Measurements from ENCODE around the gene CPHXL. TPM values are rescaled to one million over a fixed set of nuclear protein-coding genes. Genes with fewer than 3 reads are reported as not detected.

The CPHXL gene
- polyA plus RNA-seq, 1 of the 3 experiments (the other 2 are of a cell fraction) = not detected

DNA sequence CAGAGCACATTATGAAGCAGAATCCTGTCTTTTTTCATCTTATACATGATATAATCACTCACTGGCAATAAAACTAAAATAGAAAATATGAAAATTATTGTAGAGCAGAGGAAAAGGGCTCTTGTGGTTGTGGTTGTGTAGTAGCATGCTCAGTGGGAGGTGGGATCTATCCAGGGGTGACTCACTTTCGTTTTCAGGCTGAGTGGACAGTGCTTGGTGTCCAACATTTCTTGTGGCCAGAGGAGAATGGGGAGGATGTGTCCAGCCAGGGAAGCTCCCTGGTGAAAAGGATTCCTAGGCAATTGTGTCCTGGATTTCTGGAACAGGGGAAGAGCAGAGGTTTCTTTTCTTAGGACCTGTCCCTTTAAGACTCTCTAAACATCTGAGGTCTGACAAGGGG is 31.9 kb upstream of the CPHXL start:
- Histone ChIP-seq H3K27ac (ENCODE audit: low read depth in 2 of 2, low read length in 1 of 2) (no peak overlapping the region), H4K20me1 (ENCODE audit: insufficient read depth) (no peaks in the 10 kb centered on the region), H3K4me2 (no peak overlapping the region), H3F3A (replicated peaks; ENCODE audit: insufficient read depth) (no peaks in the 10 kb centered on the region), H3K79me2 (ENCODE audit: insufficient read depth) (no peaks in the 10 kb centered on the region), H3K9me3 (no peaks in the 10 kb centered on the region), H2AFZ (ENCODE audit: low read depth) (no peak overlapping the region), H3K36me3 (replicated peaks in 1 of 2; ENCODE audit: control insufficient read depth in 1 of 2, insufficient read depth in 2 of 2, low read length in 1 of 2) (no peaks in the 10 kb centered on the region), H3K9me2 (no peaks in the 10 kb centered on the region), H3K27me3 (ENCODE audit: insufficient read depth) (no peaks in the 10 kb centered on the region), H3K4me1 (ENCODE audit: control insufficient read depth in 1 of 2, insufficient read depth in 2 of 2, low read depth in 1 of 2, low read length in 1 of 2) (no peaks in the 10 kb centered on the region), H3K4me3 (ENCODE audit: low read depth in 2 of 2, low read length in 1 of 2) (no peak overlapping the region), H3K9ac (no peak overlapping the region)
- no peak for DNase-seq
- 15% methylated on average over 1 of the region's 1 CpG for WGBS (ENCODE audit: low lambda C conversion rate)
- ChIA-PET CTCF (no interaction called here), POLR2A (no interaction called here)
- TF ChIP-seq, protein P1, sequence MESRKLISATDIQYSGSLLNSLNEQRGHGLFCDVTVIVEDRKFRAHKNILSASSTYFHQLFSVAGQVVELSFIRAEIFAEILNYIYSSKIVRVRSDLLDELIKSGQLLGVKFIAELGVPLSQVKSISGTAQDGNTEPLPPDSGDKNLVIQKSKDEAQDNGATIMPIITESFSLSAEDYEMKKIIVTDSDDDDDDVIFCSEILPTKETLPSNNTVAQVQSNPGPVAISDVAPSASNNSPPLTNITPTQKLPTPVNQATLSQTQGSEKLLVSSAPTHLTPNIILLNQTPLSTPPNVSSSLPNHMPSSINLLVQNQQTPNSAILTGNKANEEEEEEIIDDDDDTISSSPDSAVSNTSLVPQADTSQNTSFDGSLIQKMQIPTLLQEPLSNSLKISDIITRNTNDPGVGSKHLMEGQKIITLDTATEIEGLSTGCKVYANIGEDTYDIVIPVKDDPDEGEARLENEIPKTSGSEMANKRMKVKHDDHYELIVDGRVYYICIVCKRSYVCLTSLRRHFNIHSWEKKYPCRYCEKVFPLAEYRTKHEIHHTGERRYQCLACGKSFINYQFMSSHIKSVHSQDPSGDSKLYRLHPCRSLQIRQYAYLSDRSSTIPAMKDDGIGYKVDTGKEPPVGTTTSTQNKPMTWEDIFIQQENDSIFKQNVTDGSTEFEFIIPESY (IDR thresholded peaks at IDR 0.05; ENCODE audit: borderline replicate concordance, low read depth) = no peak

DNA sequence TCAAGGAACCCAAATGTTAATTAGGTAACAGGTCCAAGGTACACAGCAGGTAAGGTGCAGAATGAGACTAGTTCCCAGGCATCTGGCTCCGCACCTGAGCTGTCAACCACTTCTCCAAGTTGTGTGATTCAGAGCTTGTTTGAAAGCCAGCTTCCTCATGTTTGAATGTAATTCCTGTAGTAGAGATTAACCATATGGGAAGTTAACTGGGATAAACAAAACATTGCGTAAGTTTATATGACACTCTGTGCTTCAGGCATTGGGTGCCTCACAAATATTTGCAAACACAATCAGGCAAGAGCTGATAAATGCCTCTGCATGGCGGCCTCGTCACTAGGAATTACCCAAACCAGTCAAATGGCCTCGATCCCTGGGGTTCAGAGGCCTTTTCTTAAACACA is 27.9 kb upstream of the CPHXL start:
- ChIA-PET POLR2A (no interaction called here), CTCF (no interaction called here)
- no peaks in the 10 kb centered on the region for H3K9me2 ChIP-seq
- H3K4me1 ChIP-seq (ENCODE audit: control insufficient read depth in 1 of 2, insufficient read depth in 2 of 2, low read depth in 1 of 2, low read length in 1 of 2) = no peaks in the 10 kb centered on the region
- H3K27me3 ChIP-seq (ENCODE audit: insufficient read depth) = no peaks in the 10 kb centered on the region
- no peaks in the 10 kb centered on the region for H3F3A ChIP-seq (replicated peaks; ENCODE audit: insufficient read depth)
- H4K20me1 ChIP-seq (ENCODE audit: insufficient read depth) = no peaks in the 10 kb centered on the region
- H3K36me3 ChIP-seq (replicated peaks in 1 of 2; ENCODE audit: control insufficient read depth in 1 of 2, insufficient read depth in 2 of 2, low read length in 1 of 2) = no peaks in the 10 kb centered on the region
- 29% methylated on average over 5 of the region's 5 CpGs for WGBS (ENCODE audit: low lambda C conversion rate)
- H3K4me3 ChIP-seq (ENCODE audit: low read depth in 2 of 2, low read length in 1 of 2) = no peak overlapping the region
- H3K27ac ChIP-seq (ENCODE audit: low read depth in 2 of 2, low read length in 1 of 2) = no peak overlapping the region
- TF ChIP-seq MXI1 (IDR thresholded peaks at IDR 0.05; ENCODE audit: low read depth, low read length) (no peak), TCF12 (IDR thresholded peaks at IDR 0.05) (no peak), TEAD4 (IDR thresholded peaks at IDR 0.05; ENCODE audit: borderline replicate concordance, insufficient read depth) (no peak)
- no peak overlapping the region for H3K9ac ChIP-seq
- no peak overlapping the region for H3K4me2 ChIP-seq
- no peaks in the 10 kb centered on the region for H3K79me2 ChIP-seq (ENCODE audit: insufficient read depth)
- DNase-seq = no peak
- no peak overlapping the region for H2AFZ ChIP-seq (ENCODE audit: low read depth)
- H3K9me3 ChIP-seq = no peaks in the 10 kb centered on the region

DNA sequence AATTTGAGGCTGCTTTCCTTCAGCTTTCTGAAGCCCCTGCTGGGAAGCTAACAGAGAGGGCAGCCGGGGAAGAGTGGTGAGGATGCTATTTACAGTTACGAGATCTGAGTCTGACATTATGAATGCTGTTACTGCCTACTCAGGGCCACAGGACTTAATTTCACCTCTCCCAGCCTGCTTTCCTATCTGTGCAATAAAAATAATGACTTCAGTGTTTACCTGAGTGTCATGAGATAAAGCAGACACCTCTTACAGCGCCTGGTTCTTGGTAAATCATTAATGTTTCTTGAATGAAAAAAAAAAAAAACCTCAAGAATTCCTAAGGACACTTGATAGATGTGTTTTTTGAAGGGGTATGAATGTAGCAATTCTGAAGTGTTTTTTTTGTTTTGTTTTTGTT is 24.2 kb upstream of the CPHXL start:
- no peak for DNase-seq
- no peak overlapping the region for H3K4me3 ChIP-seq (ENCODE audit: low read depth in 2 of 2, low read length in 1 of 2)
- ChIA-PET CTCF (interaction anchor here (2.5 kb wide), 1 partner anchor 13 kb away, joined by 7 read pairs; no protein-coding TSS in a partner anchor), POLR2A (interaction anchor here (0.6 kb wide), 1 partner anchor 186 kb away, joined by 3 read pairs; no protein-coding TSS in a partner anchor)
- H3K9me3 ChIP-seq = no peaks in the 10 kb centered on the region
- no peaks in the 10 kb centered on the region for H3K4me1 ChIP-seq (ENCODE audit: control insufficient read depth in 1 of 2, insufficient read depth in 2 of 2, low read depth in 1 of 2, low read length in 1 of 2)
- no peaks in the 10 kb centered on the region for H4K20me1 ChIP-seq (ENCODE audit: insufficient read depth)
- no peaks in the 10 kb centered on the region for H3F3A ChIP-seq (replicated peaks; ENCODE audit: insufficient read depth)
- H3K4me2 ChIP-seq = no peak overlapping the region
- no peak for TF ChIP-seq ELF1 (IDR thresholded peaks at IDR 0.05)
- no peak for TF ChIP-seq CHD2 (IDR thresholded peaks at IDR 0.05; ENCODE audit: low read length, partially characterized antibody)
- no peaks in the 10 kb centered on the region for H3K79me2 ChIP-seq (ENCODE audit: insufficient read depth)
- 21% methylated on average over 3 of the region's 3 CpGs for WGBS (ENCODE audit: low lambda C conversion rate)
- H3K27me3 ChIP-seq (ENCODE audit: insufficient read depth) = no peaks in the 10 kb centered on the region
- no peaks in the 10 kb centered on the region for H3K36me3 ChIP-seq (replicated peaks in 1 of 2; ENCODE audit: control insufficient read depth in 1 of 2, insufficient read depth in 2 of 2, low read length in 1 of 2)
- no peak overlapping the region for H2AFZ ChIP-seq (ENCODE audit: low read depth)
- no peaks in the 10 kb centered on the region for H3K9me2 ChIP-seq
- no peak overlapping the region for H3K9ac ChIP-seq
- H3K27ac ChIP-seq (ENCODE audit: low read depth in 2 of 2, low read length in 1 of 2) = no peak overlapping the region

All from SK-N-SH (cell line).